ENCODE data around the gene LPAR2. TPM values are rescaled to one million over a fixed set of nuclear protein-coding genes. Genes with fewer than 3 reads are reported as not detected.

The LPAR2 gene
- polyA plus RNA-seq, 1 donor from 2014 or later, result 14.3 TPM

- H3K36me3 Mint-ChIP-seq, result peaks cover 2% of the 10 kb centered on the region
- H3K27ac Mint-ChIP-seq, result no peak overlapping the region
- no peaks in the 10 kb centered on the region for H3K9me3 Mint-ChIP-seq
- no peaks in the 10 kb centered on the region for H3K4me1 Mint-ChIP-seq
- H3K27me3 Mint-ChIP-seq, result no peaks in the 10 kb centered on the region
- peak overlapping the region in 1 of 4 donors; percentile 30 for H3K4me3 Mint-ChIP-seq
Observed at GRCh38 chr19:19580418-19580817, 47.6 kb downstream of the LPAR2 start.

DNA sequence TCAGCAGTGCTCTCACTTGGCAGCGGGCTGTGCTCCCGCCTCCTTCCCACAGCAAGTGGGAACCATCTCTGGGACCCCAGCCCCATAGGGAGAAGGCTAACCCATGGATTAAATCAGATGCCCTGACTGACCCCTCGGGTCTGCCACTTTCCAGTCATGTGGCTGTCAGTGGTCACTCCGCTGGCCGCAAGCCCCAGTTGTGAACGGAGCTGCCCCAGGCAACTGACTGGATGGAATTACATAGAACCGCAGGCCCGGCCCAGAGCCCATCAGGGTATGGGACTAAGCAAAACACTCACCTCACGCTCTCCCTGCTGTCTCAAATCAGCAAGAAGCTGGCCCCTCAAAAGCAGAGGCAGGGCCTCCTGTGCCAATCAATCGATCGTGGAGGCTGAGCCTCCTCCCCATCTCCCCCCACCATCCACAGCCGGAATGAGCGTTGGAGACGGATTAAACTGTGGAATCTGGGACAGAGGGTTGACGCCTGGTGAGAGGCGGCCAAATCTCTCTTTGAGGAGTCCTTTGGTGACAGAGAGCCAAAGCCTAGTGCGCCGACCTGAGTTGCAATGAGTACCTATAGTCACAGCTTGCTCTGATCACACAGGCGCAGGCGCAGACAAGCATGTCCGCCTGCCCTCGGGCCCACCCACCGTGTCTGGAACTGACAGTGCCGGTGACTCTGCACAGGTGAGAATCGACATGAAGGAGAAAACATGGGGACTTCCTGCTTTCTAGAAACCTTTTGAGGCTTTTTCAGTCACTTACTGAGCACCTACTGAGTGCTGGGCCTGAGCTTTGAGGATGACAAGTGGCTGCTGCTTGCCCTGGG lies 48.3 kb downstream of the LPAR2 start:
- Mint-ChIP-seq H3K27ac (peak overlapping the region in 1 of 3 donors; percentile 43), H3K4me3 (no peak overlapping the region), H3K36me3 (peaks cover 2% of the 10 kb centered on the region), H3K9me3 (no peaks in the 10 kb centered on the region), H3K27me3 (no peaks in the 10 kb centered on the region), H3K4me1 (no peaks in the 10 kb centered on the region)

DNA sequence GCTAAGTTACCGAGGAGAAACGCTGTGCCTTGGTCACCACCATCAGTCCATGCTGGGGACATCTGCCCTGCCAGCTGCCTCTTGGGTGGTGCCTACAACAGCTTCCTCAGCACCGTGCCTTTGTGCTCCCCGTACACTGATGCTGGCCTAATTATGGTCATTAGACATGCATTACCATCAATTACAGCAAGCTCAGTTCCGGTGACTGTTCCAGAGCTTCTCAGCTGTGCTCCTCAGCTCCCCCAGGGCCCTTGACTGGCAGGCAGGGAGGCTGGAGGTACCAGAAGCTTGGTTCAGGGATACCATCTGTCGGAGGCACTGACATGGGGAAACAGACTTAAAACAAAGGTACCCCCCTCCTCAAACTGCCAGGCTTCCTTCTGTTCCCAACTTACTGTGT lies 49.8 kb downstream of the LPAR2 start:
- Mint-ChIP-seq H3K4me1 (no peaks in the 10 kb centered on the region), H3K9me3 (no peaks in the 10 kb centered on the region), H3K27me3 (no peaks in the 10 kb centered on the region), H3K36me3 (peaks cover 2% of the 10 kb centered on the region), H3K4me3 (no peak overlapping the region), H3K27ac (no peak overlapping the region)

DNA sequence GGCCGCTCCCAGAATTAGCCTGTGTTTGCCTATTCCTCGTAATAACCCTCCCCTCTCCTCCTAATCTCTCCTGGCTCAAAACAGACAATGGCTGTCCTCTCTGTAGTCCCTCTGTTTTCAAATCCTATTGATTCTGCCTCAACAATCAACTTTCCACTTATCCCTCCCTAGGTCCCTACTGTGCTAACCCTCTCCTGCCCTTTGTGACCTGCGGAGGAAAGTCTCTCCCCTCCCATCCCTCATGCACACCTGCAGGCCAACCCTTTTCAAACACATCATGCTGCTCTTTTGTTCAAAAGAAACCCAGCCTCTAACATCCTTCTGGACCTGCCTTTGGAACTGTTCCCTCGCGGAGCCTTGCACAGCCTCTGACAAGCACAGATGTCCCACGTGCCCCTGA lies 52.6 kb downstream of the LPAR2 start:
- Mint-ChIP-seq H3K36me3 (peaks cover 4% of the 10 kb centered on the region), H3K9me3 (no peaks in the 10 kb centered on the region), H3K27me3 (no peaks in the 10 kb centered on the region), H3K4me1 (no peaks in the 10 kb centered on the region), H3K27ac (peak overlapping the region in 1 of 3 donors; percentile 74), H3K4me3 (no peak overlapping the region)

Other genes starting within 250 kb of the LPAR2 start
- gene GATAD2A, start 222.5 kb downstream of the LPAR2 start, polyA plus RNA-seq, result 16.6 TPM
- 4.6 TPM for gene TSSK6, start 112.7 kb downstream of the LPAR2 start, polyA plus RNA-seq
- gene NDUFA13, start 112.0 kb downstream of the LPAR2 start, polyA plus RNA-seq, result 324 TPM
- gene YJEFN3, start 99.3 kb downstream of the LPAR2 start, polyA plus RNA-seq, result not detected
- not detected for gene CILP2, start 90.0 kb downstream of the LPAR2 start, polyA plus RNA-seq
- 4.1 TPM for gene PBX4, start 9.5 kb downstream of the LPAR2 start, polyA plus RNA-seq
- 72.4 TPM for gene GMIP, start 15.4 kb upstream of the LPAR2 start, polyA plus RNA-seq
- gene ATP13A1, start 35.5 kb upstream of the LPAR2 start, polyA plus RNA-seq, result 59.0 TPM
- 32.2 TPM for gene ZNF101, start 40.6 kb upstream of the LPAR2 start, polyA plus RNA-seq
- 7.2 TPM for gene ZNF14, start 104.9 kb upstream of the LPAR2 start, polyA plus RNA-seq
- gene ZNF506, start 193.5 kb upstream of the LPAR2 start, polyA plus RNA-seq, result 24.5 TPM
- gene ZNF253, start 237.7 kb upstream of the LPAR2 start, polyA plus RNA-seq, result 11.2 TPM